ENCODE measurements around the gene NRARP. TPM values are rescaled to one million over a fixed set of nuclear protein-coding genes. Genes with fewer than 3 reads are reported as not detected.

NRARP gene
- total RNA-seq, 1 experiment from 2014 or later, result 16.9 TPM

DNA sequence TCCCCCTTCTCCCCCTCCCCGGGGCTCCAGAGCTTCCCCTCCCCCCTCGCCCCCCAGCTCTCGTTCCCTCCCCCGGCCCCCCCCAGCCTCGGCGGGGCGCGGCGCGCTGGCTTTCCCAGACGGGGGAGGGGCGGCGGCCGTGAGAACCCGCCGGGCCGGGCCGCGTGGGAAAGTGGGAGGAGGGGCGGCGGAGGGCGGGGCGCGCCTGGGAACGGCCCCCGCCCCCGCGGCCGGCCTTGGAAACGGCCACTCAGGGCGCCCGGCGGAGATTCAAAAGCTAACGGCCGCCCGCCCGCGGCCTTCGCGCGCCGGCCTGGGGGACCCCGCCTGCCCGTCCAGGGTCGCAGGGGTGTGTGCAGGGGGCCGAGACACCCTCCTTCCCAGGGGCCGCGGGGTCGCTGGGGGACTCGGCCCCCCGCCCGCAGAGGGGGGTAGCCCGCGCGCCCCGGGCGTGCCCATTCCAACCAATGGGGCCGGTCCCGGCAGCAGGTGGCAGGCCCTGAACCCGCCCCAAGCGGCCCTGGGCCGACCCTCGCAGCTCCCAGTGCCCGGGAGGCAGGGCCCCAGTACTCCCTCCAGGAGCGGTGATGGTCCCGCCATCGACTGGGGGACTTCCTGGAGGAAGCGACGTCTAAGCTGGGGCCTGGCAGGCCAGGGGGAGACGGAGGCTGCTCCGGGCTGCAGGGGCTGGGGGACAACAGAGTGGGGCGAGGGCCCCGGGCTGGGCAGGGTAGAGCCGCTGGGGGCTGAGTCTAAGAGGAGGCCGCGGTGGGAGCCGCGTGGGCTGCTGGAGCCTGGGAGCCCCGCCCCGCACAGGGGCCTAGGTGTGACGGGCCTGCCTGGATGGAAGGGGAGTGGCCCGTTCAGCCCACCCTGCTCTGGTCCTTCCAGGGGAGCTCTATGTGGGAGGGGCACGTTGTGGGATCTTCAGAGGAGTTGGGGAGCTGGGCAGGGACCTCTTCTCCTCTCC, 14.2 kb upstream of the NRARP start:
- POLR2A ChIA-PET, result interaction anchor here (0.6 to 1.0 kb wide), 2 partner anchors 10 to 68 kb away, joined by 4 to 9 read pairs; no protein-coding TSS in a partner anchor
- in situ Hi-C loops (cut with HindIII; ENCODE audit: low pct_unique_long_range_greater_than_20kb, low sequenced_read_pairs), result no loop called here

DNA sequence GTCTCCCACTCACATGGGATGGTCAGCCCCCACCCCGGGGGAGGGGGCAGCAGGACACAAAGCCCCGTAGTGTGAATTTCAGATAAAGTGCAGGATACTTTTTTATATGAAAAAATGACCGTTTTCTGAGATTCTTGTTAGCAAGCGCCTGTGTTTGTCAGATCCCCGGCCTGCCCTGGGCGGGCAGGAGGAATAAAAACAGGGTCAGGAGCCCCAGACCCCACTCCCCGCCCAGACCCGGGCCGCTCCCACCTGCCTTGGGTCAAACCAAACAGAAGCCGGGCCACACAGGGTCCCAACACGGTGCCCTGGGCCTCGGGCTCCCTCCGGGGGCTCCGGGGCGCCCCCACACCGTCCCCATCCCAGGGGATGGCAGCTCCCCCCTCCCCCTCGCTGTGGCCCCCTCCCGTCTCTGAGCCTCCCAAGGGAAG, 13.5 kb upstream of the NRARP start:
- peak overlapping the region in 1 of 2 experiments; percentile 23; a peak in 1 of 4 replicates for H3K4me3 ChIP-seq (ENCODE audit: low read depth in 2 of 2, low read length in 2 of 2)
- intact Hi-C loops (cut with micrococcal nuclease; ENCODE audit: unreplicated experiment), result no loop called here
- no TSS peak for BruUV-seq (replicated peaks)

More for the DNA sequence above, 14.2 kb upstream of the NRARP start:
- intact Hi-C loops (cut with micrococcal nuclease; ENCODE audit: unreplicated experiment), result no loop called here
- Histone ChIP-seq H3K9me3 (ENCODE audit: control insufficient read depth, insufficient read depth, low read depth, low read length) (no peaks in the 10 kb centered on the region), H3K36me3 (ENCODE audit: control insufficient read depth, insufficient read depth, low read length) (no peaks in the 10 kb centered on the region), H3K27me3 (ENCODE audit: control insufficient read depth, insufficient read depth, low read length) (no peaks in the 10 kb centered on the region), H3K4me1 (ENCODE audit: control insufficient read depth, insufficient read depth, low read length) (no peaks in the 10 kb centered on the region; the same call in 1 of the 2 replicates), H3K4me3 (ENCODE audit: low read depth in 2 of 2, low read length in 2 of 2) (peak overlapping the region in 1 of 2 experiments; percentile 3; a peak in 2 of 4 replicates), H3K27ac (ENCODE audit: low read length) (peak overlapping the region; percentile 68; the same call in 1 of the 2 replicates)
- TF ChIP-seq TCF7L2 (IDR thresholded peaks at IDR 0.05; ENCODE audit: low read depth, low read length) (no peak), SIN3A (IDR thresholded peaks at IDR 0.05; ENCODE audit: borderline replicate concordance, insufficient read depth, low read depth, low read length) (no peak), CTCF (IDR thresholded peaks at IDR 0.05) (no peak), POLR2AphosphoS5 (IDR thresholded peaks at IDR 0.05; ENCODE audit: low read depth, low read length) (no peak)
- TF ChIP-seq, protein P1, sequence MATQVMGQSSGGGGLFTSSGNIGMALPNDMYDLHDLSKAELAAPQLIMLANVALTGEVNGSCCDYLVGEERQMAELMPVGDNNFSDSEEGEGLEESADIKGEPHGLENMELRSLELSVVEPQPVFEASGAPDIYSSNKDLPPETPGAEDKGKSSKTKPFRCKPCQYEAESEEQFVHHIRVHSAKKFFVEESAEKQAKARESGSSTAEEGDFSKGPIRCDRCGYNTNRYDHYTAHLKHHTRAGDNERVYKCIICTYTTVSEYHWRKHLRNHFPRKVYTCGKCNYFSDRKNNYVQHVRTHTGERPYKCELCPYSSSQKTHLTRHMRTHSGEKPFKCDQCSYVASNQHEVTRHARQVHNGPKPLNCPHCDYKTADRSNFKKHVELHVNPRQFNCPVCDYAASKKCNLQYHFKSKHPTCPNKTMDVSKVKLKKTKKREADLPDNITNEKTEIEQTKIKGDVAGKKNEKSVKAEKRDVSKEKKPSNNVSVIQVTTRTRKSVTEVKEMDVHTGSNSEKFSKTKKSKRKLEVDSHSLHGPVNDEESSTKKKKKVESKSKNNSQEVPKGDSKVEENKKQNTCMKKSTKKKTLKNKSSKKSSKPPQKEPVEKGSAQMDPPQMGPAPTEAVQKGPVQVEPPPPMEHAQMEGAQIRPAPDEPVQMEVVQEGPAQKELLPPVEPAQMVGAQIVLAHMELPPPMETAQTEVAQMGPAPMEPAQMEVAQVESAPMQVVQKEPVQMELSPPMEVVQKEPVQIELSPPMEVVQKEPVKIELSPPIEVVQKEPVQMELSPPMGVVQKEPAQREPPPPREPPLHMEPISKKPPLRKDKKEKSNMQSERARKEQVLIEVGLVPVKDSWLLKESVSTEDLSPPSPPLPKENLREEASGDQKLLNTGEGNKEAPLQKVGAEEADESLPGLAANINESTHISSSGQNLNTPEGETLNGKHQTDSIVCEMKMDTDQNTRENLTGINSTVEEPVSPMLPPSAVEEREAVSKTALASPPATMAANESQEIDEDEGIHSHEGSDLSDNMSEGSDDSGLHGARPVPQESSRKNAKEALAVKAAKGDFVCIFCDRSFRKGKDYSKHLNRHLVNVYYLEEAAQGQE (IDR thresholded peaks at IDR 0.05; ENCODE audit: insufficient read depth in 1 of 2, low read depth in 2 of 2, low read length in 1 of 2), result no peak
- BruUV-seq (replicated peaks), result no TSS peak
- CTCF ChIA-PET, result interaction anchor here (0.8 kb wide), 1 partner anchor 14 kb away, joined by 3 read pairs; the partner anchor contains the start of gene NRARP
- ATAC-seq (peak; percentile 72), DNase-seq (ENCODE audit: low read depth, low spot score) (no peak)

More for the DNA sequence above, 13.5 kb upstream of the NRARP start:
- H3K27me3 ChIP-seq (ENCODE audit: control insufficient read depth, insufficient read depth, low read length), result no peaks in the 10 kb centered on the region
- CTCF ChIA-PET, result interaction anchor here (0.5 kb wide), 1 partner anchor 107 kb away, joined by 4 read pairs; the partner anchor contains the start of gene EXD3
- POLR2A ChIA-PET, result interaction anchor here (0.6 to 1.0 kb wide), 2 partner anchors 9 to 69 kb away, joined by 4 to 9 read pairs; no protein-coding TSS in a partner anchor
- no peak for TF ChIP-seq CTCF (IDR thresholded peaks at IDR 0.05)
- no peak for TF ChIP-seq POLR2AphosphoS5 (IDR thresholded peaks at IDR 0.05; ENCODE audit: low read depth, low read length)
- no peak for TF ChIP-seq SIN3A (IDR thresholded peaks at IDR 0.05; ENCODE audit: borderline replicate concordance, insufficient read depth, low read depth, low read length)
- TF ChIP-seq, protein P1 (IDR thresholded peaks at IDR 0.05; ENCODE audit: insufficient read depth in 1 of 2, low read depth in 2 of 2, low read length in 1 of 2), result no peak
- TF ChIP-seq TCF7L2 (IDR thresholded peaks at IDR 0.05; ENCODE audit: low read depth, low read length), result no peak
- peak overlapping the region; percentile 66 for H3K27ac ChIP-seq (ENCODE audit: low read length)
- ATAC-seq (no peak), DNase-seq (ENCODE audit: low read depth, low spot score) (no peak)
- no peaks in the 10 kb centered on the region for H3K9me3 ChIP-seq (ENCODE audit: control insufficient read depth, insufficient read depth, low read depth, low read length)
- H3K36me3 ChIP-seq (ENCODE audit: control insufficient read depth, insufficient read depth, low read length), result no peaks in the 10 kb centered on the region
- in situ Hi-C loops (cut with HindIII; ENCODE audit: low pct_unique_long_range_greater_than_20kb, low sequenced_read_pairs), result no loop called here
- H3K4me1 ChIP-seq (ENCODE audit: control insufficient read depth, insufficient read depth, low read length), result no peaks in the 10 kb centered on the region; the same call in 1 of the 2 replicates
